Measurements from ENCODE around the gene MED1. TPM values are rescaled to one million over a fixed set of nuclear protein-coding genes. Genes with fewer than 3 reads are reported as not detected.
"Not testable (repeated sequence)": the region's sequence is repeated elsewhere in the genome, so short reads cannot be mapped to it uniquely, and the experiment has no call there.

The MED1 gene
- total and polyA plus RNA-seq, 2 experiments from 2014 or later = 12.7 to 17.6 TPM

GRCh38 chr17:39443326-39443725, 7.7 kb downstream of the MED1 start:
- Histone ChIP-seq H3K4me1 (ENCODE audit: low read depth) (no peaks in the 10 kb centered on the region), H3K4me3 (no peak overlapping the region)
- no peak for DNase-seq (ENCODE audit: low read depth in 1 of 2, low spot score in 1 of 2)

GRCh38 chr17:39439868-39440267, 11.2 kb downstream of the MED1 start:
- not testable (repeated sequence) for H3K4me1 ChIP-seq (ENCODE audit: low read depth); H3K9me3 ChIP-seq (ENCODE audit: low read depth); H3K27me3 ChIP-seq; H3K27ac ChIP-seq; H3K4me3 ChIP-seq; DNase-seq (ENCODE audit: low read depth in 1 of 2, low spot score in 1 of 2)
- H3K36me3 ChIP-seq = peaks cover 53% of the 10 kb centered on the region

More at GRCh38 chr17:39443326-39443725, 7.7 kb downstream of the MED1 start:
- Histone ChIP-seq H3K27me3 (no peaks in the 10 kb centered on the region), H3K36me3 (peaks cover 67% of the 10 kb centered on the region), H3K9me3 (ENCODE audit: low read depth) (no peaks in the 10 kb centered on the region), H3K27ac (no peak overlapping the region)
- no peak for TF ChIP-seq CTCF (IDR thresholded peaks at IDR 0.05; ENCODE audit: low read depth, low read length)

GRCh38 chr17:39429600-39429999, 21.5 kb downstream of the MED1 start:
- Histone ChIP-seq H3K36me3 (peaks cover 65% of the 10 kb centered on the region), H3K27ac (no peak overlapping the region), H3K4me1 (ENCODE audit: low read depth) (peaks cover 10% of the 10 kb centered on the region), H3K27me3 (no peaks in the 10 kb centered on the region), H3K4me3 (no peak overlapping the region), H3K9me3 (ENCODE audit: low read depth) (no peaks in the 10 kb centered on the region)
- TF ChIP-seq CTCF (IDR thresholded peaks at IDR 0.05; ENCODE audit: low read depth, low read length) = no peak
- no peak for DNase-seq (ENCODE audit: low read depth in 1 of 2, low spot score in 1 of 2)

GRCh38 chr17:39416141-39416540, 34.9 kb downstream of the MED1 start:
- peaks cover 39% of the 10 kb centered on the region for H3K36me3 ChIP-seq
- TF ChIP-seq CTCF (IDR thresholded peaks at IDR 0.05; ENCODE audit: low read depth, low read length) = no peak
- H3K9me3 ChIP-seq (ENCODE audit: low read depth) = no peaks in the 10 kb centered on the region
- DNase-seq (ENCODE audit: low read depth in 1 of 2, low spot score in 1 of 2) = no peak
- H3K27me3 ChIP-seq = no peaks in the 10 kb centered on the region
- no peaks in the 10 kb centered on the region for H3K4me1 ChIP-seq (ENCODE audit: low read depth)
- H3K27ac ChIP-seq = no peak overlapping the region
- no peak overlapping the region for H3K4me3 ChIP-seq

- Histone ChIP-seq H3K4me1 (ENCODE audit: low read depth) (no peaks in the 10 kb centered on the region), H3K36me3 (peaks cover 52% of the 10 kb centered on the region), H3K27ac (no peak overlapping the region), H3K9me3 (ENCODE audit: low read depth) (no peaks in the 10 kb centered on the region), H3K27me3 (no peaks in the 10 kb centered on the region), H3K4me3 (no peak overlapping the region)
- DNase-seq (ENCODE audit: low read depth in 1 of 2, low spot score in 1 of 2) = no peak
- TF ChIP-seq CTCF (IDR thresholded peaks at IDR 0.05; ENCODE audit: low read depth, low read length) = no peak
Observed at GRCh38 chr17:39410279-39410678, 40.8 kb downstream of the MED1 start.

- Histone ChIP-seq H3K9me3 (ENCODE audit: low read depth) (no peaks in the 10 kb centered on the region), H3K4me1 (ENCODE audit: low read depth) (no peaks in the 10 kb centered on the region), H3K36me3 (peaks cover 48% of the 10 kb centered on the region), H3K27me3 (no peaks in the 10 kb centered on the region), H3K27ac (no peak overlapping the region), H3K4me3 (no peak overlapping the region)
- TF ChIP-seq CTCF (IDR thresholded peaks at IDR 0.05; ENCODE audit: low read depth, low read length) = no peak
- DNase-seq (ENCODE audit: low read depth in 1 of 2, low spot score in 1 of 2) = no peak
Observed at GRCh38 chr17:39408360-39408759, 42.7 kb downstream of the MED1 start.
